Stimulated activated CD8-positive, alpha-beta memory T cell treated with anti-CD3 and anti-CD28 coated beads, Interleukin-12 subunit alpha, Interleukin-12 subunit beta, amount 100 ng/mL, for 24 hours (primary cell): ENCODE results near the gene PURA.
"Not testable (repeated sequence)": the region's sequence is repeated elsewhere in the genome, so short reads cannot be mapped to it uniquely, and the experiment has no call there.

Source experiments
- DNase-seq: peaks from one replicate; pipeline ENCODE4 v3.0.0-alpha.2; 2020; ENCODE audit errors: extremely low read depth

The PURA gene

DNA sequence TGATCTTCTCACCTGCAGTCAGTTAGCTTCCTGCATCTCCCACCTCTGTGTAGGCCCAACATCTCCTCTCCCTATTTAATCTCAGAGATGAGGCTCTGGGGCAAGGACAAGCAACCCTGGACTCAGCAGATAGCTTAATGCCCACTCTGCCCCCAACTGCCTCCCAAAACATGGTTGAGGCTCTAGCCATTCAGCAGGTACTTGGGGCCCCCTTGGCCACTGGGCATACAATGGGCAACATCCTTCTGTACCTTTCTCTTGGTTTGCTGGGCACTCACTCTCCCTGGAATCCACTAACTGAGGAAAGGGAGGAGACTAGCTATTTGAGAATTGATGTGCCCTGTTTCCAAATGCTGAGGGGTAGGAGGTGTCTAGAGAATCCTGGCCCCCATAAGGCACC is 21.2 kb downstream of the PURA start:
- DNase-seq = no peak

DNA sequence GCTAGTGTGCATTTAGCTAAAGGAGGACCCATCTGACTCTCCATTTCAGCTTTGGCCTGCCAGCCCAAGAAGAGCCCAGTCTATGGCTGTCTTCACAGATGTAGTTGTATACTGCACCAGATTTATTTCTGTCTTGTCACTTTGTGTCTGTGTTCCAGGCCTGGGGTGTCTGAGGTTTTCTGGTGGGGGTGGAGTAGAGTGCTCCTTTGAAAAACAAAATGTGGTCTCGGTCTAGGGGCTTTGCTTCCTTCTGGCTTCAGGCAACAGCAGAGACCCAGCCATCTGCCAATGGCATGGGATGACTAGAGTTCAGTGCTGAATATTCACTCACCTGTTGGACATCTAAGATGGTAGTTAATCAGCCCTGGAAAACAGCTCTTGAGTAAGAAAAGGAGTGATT is 22.7 kb downstream of the PURA start:
- DNase-seq = no peak

DNA sequence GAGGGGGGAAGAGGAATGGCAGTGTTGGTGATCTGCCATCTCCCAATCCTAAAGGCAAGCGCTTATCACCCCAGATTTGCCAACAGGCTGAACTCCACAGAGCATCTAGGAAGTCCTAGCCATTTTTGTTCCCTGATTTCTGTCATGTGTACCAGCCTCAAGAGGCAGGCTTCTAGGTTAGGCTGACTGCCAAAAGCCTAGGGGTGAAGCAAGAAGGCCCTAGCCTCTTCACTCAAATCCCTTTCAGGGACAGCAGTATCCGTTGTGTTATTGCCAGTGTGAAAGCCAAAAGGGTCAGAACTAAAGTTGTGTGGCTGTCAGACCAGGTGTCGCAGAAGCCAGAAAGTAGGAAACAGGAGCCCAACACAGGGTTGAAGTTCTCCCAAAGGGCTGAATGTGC is 26.5 kb downstream of the PURA start:
- no peak for DNase-seq

DNA sequence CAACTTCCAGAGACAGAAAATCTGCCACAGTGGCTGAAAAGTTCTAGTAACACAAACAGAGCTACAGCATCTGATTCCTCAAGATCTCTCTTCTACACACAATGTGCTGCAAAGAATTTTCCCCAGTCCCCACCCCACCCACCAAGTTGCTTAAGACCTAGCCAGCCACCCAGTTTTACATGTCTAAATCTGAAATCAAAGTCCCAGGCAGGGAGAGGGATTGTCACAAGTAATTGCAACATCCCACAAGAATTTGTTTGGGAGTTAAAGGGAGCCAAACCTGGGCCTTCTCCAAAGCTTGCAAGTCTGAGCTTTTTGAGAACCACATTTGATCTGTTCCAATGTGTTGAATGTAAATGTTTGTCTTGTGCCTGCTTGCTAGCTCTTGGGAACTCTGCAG is 27.3 kb downstream of the PURA start:
- DNase-seq = no peak

DNA sequence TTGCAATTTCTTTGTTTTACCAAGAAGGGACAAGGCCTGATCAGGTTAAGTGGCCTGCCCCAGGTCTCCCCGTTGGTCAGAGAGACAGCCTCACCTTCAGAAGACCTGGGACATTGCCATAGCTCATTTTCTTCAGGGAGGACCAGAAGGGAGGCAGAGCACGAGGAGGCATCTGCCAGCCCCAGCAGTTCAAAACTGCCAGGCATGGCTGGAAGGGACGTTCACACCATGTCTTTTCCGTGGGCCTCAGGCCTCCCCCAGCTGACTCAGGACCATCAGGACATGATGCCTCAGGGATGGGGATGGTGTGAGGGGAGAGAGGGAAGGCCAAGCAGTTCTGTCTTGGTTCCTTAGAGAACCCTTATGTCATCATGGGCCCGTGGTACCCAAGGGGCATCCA is 28.3 kb downstream of the PURA start:
- no peak for DNase-seq

DNA sequence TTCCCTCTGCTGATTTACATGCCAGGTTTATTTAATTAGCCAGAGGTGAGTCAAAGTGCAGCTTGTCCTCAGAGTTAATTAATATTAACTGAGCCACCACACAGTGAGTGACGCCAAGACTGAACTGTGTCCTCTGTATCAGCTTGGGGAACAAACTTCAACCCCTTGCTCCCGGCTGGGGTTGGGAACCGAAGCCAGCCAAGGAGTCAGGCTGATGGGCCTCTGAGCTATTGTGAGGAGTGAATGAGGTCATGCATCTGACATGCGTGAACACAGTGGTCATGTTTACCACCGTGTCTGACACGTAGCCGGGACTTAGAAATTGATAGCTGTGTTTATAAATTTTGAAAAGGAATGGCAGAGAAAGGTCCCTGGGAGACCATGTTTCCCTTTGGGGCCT is 28.9 kb downstream of the PURA start:
- no peak for DNase-seq

DNA sequence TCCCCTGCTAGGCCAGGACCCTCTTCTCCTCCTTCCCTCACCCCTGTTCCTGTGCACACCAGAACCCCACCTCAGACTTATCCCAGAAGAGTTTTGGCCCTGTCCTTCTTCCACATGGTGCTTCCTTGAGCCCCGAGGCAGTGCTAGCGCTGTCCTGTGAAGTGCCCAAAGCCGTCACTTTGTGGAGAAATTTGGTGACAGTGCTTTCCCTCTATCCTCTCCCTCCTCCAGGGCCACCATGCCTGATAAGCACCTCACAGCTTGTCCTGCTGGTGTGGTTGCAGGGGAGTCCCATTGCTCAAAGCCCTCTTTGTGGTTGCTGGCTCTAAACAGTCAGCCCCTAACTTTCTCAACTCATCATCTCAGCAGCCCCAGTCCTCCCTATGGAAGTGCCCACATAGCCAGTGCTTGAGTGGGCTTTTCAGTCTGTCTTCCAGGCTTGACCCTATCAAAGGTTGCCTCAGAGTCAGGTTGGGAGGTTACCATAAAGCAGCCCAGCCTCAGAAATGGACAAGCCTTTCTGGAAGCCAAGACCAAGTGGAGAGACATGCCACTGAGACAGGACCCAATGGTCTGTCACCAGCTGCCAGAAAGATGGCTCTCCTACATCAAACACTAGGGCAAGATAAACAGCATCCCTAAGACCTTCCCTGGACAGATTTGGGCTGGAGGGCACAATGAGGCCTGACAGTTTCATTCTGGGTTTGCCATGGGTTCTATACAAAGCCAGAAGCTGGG is 29.8 kb downstream of the PURA start:
- DNase-seq = no peak

DNA sequence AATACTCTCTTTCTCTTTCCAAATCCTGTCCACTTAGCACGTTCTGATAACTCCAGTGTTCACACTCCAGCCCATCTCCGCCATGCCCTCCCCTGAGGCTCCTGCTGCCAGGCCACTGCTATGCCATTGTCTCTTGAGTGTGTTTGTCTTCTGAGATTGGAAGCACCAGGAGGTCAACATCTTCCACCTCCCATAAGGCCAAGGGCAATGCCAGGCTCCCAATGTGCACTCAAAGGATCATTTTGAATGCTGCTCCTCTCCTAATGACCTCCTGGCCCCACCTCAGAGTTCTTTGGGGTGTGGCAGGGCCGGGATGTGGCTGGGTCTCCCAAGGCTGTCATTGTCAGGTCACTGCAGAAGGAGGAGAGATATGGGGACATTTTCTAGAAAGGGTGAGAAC is 31.3 kb downstream of the PURA start:
- DNase-seq = no peak

DNA sequence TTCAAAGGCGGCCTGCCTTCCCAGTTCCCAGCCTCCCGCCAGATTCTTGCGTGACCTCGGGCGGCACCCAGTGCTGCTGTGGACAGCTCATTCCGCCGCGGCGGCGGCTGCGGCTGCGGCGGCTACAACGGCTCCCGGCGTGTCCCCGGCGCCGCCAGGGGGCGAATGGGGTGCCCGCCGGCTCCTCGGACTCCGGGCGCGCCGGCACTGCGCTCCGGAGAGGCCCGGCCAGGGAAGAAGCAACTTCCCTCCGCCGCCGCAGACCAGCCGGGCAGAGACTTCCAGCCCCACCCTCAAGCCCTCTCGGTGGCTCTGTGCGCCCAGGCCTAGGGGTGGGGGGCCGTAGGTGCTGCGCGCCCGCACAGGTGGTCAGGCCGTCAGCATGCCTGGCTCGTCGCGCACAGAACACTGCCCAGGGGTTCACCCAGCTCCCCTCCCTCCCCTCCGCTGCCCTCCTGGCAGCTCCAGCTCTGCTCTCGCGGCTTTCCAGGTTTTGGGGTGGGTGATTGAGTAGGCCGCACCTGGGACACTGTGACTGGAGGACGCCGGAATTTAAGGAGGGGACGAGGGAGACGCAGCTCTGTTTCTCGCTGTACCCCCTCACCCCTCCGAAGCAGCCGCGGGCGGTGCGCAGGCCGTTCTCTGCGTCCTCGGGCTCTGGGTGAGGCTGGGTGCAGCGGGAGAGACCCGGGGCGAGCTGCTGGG is 32.1 kb downstream of the PURA start:
- no peak for DNase-seq

DNA sequence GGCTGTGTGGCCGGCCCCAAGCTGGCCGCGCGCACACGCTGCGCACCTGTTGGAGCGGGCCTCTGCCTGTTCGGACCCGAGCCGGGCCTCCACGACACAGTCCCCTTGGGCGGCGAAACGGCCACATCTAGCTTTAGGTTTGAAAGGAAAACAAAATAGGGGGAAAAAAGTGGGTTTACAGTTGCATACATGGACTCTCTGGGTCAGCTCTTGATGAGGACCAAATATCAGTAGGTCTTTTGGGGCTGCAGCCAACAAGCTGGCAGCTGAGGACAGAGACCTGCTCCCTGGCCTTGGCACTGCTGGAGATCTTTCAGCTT is 32.6 kb downstream of the PURA start:
- DNase-seq = no peak

DNA sequence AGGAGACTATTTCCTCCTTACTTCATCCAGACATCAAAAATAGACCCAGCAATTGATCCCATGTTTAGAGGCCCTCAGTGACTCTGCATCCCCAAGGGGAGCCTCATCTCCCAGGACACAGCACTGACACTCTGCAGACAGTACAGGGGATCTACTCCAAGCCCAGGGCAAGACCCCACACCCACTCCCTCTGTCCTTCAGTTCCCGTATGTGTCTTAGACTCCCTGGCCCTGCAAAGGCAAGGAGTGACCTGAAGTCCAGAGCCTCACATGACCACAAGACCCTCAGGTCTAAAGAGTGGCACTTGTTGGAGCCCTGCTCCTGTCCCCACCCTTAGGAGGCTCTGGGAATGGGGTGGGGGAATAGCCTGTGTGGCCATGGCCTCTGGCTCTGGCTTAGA is 33.6 kb downstream of the PURA start:
- no peak for DNase-seq

DNA sequence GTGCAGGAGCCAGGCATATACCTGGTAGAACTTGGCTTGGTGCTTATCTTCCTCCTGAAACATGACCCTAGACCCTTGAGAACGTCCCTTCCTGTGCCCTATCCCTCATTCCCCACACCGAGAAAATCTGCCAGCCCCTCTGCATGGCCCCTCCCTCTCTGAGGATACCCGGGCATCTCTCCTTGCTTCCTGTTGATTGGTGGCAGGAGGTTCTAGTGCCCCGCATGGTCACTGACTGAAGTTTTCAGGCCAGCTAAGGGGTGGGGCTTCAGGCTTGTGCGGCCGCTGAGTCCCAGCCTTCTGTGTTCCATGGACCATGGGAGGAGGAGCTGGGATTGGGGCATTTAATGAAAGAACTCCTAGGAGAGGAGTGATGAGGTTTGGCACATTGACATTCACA is 34.6 kb downstream of the PURA start:
- DNase-seq = no peak

DNA sequence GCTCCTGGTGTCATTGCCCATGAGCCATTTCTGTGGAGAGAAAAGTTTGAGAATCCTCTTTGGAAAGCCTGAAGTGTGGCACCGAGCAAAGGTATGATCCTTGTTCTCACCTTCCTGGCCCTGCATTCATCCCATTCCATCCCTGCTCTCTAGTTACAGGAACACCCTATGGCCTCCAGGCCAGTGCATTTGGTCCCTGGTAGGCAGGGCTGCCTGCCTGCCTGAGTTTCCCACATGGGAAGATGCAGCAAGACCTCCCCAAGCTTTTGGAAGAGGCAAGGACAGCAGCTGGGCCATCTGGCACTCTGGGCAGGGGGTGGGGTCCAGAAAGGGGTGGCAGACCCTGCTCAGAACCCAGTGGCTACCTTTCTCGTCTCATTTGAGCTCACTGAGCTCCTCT is 36.3 kb downstream of the PURA start:
- no peak for DNase-seq

DNA sequence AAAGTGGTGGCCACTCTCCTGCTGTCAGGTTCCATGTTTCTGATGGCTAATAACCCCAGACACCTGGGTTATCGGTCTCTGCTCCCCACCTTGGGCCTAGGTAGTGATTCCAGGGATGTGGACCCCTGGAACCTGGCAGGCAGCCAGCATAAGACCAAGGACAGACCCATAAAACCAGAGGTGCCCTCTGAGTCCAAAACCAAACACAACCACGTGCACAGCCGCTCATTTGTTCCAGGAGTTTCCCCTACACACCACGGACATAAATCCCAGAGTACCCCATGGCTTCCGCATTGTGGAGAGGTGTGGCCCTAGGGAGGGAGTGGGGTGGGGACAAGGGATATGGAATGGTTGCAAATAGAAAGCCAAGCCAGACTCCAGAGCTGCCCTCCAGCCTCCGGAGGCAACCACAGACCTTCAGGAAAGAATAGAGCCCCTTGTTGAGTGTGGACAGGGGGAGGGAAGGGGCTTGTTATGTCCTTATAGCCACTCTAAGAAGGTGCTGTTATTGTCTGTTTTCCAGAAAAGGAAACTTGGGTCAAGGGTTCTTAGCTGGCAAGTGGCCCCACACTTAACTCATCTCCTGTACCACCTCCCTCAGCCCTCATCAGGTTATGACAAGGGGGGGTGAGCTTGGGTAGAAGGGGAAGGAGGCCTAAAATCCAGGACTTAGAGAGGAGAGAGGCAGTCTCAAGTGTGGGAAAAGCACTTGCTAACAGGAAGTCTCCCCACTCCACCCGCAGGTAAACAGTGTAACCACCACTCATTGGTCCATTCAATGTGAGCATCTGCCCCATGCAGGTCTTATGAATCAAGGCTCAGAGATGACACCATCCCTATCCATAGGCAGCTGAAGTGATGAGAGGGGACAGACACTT is 37.5 kb downstream of the PURA start:
- no peak for DNase-seq

DNA sequence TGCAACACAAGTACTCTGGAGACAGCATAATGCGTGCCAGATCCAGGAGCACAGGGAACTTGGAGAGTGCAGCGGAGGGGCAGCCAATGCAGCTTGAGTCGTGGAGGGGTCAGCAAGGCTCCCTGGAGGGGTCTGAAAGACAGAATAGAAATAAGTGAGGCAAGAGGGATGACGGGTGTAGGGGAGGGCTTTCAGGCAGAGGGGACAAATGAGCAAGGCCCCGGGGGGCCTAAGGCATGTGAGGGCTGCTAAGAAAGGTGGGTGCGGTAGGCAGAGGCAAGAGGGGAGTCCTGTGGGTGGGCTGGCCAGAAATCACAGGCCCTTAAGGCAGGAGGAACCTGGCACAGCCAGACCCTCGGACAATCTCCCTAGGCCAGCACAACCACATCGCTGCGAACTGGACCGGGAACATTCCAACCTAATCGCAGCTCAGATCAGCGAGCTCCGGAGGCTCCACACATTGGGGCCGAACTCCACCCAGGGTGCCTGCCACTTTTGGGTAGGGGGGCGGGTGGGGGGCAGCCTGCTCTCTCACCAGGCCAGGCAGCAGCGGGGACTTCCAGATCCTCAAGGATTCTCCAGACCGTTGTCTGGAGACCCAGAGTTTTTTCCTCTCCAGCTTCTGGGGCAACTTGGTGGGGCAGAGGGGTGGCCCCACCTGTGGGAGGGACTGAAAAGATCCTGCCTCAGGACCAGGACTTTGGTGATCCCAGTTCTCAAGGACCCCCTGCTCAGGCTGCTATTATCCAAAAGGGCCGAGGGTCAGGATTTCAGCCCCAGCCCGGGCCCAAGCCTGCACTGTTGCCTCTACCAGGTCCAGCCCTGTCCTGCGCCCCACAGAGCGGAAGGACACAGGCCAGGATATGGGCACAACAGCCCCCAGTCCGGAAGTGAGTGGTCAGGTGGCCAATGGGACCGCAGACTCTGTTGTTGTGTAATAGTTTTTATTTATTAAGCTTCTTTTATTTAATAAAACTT is 38.4 kb downstream of the PURA start:
- no peak for DNase-seq

DNA sequence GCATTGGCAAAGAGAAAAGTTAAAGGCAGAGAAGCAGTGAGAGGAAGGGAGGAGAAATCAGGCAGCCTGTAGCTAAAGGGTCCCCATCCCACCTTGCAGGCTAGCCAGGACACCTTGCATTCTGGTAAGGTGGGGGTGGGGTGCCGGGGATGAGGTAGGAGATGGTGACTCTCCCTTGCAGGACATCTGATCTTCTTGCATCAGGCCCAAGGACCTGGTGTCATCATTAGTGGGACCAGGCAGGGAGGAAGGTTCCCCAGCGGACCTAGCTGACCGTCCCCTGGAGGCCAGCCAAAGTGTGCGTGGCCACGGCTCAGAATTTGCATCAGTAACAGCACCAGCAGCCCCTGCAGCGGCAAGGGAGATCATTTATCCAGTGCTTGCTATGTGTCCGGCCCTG is 39.3 kb downstream of the PURA start:
- DNase-seq = no peak

DNA sequence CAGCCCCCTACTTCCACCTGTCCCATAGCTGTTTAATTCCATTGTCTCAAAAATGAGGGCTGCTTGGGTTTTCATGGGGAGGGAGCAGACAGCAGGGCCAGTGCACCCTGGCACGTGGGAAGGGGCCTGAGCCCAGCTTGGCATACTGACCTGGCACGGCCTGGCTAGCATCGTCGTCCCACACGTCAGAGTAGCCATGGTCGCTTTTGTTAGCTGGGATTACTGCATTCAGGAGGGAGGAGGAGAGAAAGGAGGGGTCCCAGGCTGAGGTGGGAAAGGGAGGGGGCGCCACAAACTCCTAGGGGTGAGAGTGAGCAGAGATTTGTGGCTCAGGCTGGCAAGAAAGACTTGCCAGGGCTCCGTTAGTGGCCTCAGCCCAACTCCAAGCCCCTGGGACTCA is 40.0 kb downstream of the PURA start:
- no peak for DNase-seq

DNA sequence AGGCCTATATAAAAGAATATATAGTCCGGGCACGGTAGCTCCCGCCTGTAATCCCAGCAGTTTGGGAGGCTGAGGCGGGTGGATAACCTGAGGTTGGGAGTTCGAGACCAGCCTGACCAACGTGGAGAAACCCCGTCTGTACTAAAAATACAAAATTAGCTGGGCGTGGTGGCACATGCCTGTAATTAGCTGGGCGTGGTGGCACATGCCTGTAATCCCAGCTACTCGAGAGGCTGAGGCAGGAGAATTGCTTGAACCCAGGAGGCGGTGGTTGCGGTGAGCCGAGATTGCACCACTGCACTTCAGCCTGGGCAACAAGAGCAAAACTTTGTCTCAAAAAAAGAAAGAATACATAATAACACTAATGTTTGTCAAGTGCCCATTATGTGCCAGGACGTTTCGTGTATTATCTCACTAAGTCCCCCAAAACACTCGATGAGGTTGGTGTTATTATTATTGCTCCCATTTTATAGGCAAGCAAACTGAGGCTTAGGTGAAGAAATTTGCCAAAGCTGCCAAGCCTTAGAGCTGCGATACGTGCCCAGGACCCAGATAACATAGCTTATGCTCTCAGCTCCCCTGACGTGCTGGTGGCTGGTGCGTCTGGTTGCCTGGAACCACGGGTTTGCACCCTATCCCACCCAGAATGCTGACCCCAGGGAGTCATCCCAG is 40.9 kb downstream of the PURA start:
- not testable (repeated sequence) for DNase-seq

DNA sequence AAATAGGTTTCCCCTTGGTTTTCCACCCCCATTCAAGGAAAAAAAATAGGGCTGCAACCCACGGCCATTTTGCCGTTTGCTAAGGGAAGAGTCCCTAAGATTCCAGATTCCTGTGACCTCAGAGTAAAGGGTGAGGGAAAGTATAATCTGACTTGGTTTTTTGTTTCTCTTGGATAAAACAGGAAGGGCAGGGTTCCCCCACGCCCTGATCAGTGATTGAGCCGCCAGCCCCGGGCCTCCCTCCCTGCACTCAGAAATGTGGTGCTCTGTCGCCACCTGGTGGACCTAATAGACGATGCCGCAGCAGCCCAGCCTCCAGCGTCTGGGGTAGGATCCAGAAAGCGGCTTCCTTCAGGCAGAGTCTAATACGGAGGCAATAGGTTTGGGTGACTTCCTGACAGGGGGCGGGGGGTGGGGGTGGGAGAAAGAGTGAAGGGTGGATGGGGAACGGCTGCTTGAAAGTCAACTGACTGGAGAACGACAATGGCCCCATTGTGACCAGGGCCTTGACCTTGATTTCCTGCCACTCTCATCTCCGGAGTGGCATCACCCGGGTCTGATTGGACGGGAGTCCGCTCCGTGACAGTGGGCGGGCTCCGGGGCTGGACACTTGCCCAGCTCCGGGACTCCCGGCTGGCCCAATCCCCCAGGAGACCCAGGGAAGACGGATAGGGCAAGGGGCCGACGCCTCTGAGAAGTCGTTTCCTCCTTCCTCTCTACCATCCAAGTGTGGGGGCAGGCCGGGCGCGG is 43.3 kb downstream of the PURA start:
- peak; percentile 63 for DNase-seq
